GM08714 (cell line): ENCODE results near the gene SULT1C4.
"Not testable (repeated sequence)": the region's sequence is repeated elsewhere in the genome, so short reads cannot be mapped to it uniquely, and the experiment has no call there.

ENCODE experiments used
- H3K4me3 ChIP-seq: fragments of 200-500 bp; sonication (Bioruptor generic); 2 replicates; pipeline ENCODE4 v1.5.1; 2014; ENCODE audit warnings: mild to moderate bottlenecking, low read length, inconsistent platforms
- ZNF274 ChIP-seq: IDR thresholded peaks from 2 replicates; pipeline ENCODE4 v1.6.1; 2012; ENCODE audit warnings: mild to moderate bottlenecking, low read depth, low read length

Gene SULT1C4

DNA sequence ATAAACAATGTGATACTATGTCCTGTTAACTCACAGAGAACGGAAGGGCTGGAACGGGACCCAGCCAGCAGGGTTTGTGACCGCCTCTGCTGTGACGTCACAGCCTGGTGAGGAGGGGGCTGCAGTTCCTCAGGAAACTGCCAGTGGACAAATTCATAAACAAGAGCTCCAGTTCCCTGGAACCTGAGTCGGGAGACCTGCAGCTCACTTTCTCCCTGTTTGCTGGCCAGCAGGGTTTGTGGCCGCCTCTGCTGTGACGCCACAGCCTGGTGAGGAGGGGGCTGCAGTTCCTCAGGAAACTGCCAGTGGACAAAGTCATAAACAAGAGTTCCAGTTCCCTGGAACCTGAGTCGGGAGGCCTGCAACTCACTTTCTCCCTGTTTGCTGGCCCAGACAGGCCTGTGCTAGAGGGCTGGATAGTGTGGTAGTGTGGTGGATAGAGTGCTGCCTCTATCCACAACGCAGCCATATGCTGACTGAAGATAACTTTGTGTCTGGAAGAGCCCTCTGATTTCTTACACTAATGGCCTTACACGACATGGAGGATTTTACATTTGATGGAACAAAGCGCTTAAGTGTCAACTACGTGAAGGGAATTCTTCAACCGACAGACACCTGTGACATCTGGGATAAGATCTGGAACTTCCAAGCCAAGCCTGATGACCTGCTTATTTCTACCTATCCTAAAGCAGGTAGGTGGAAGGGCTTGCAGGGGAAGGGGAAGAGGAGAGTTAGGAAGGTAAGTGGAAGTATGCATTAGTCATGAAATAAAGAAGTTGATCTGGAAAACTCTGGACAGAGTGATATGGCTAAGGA is at the start of gene SULT1C4:
SULT1C4 (plus strand) TSS at position 140 of the 816 bp plus-strand sequence; CDS start at position 524, 384 bp downstream.
- TF ChIP-seq ZNF274 = no peak
- no peak within 1 kb of the TSS for H3K4me3 ChIP-seq

GRCh38 chr2:108329771-108330170 is 48.0 kb upstream of the SULT1C4 start:
- no peak for TF ChIP-seq ZNF274

GRCh38 chr2:108330979-108331378 is 46.8 kb upstream of the SULT1C4 start:
- no peak for TF ChIP-seq ZNF274
- no peak overlapping the region for H3K4me3 ChIP-seq

More at GRCh38 chr2:108329771-108330170, 48.0 kb upstream of the SULT1C4 start:
- no peak overlapping the region for H3K4me3 ChIP-seq

GRCh38 chr2:108345951-108346350 is 31.8 kb upstream of the SULT1C4 start:
- no peak overlapping the region for H3K4me3 ChIP-seq
- TF ChIP-seq ZNF274 = no peak

- no peak overlapping the region for H3K4me3 ChIP-seq
- no peak for TF ChIP-seq ZNF274
Observed at GRCh38 chr2:108346827-108347226, 30.9 kb upstream of the SULT1C4 start.

DNA sequence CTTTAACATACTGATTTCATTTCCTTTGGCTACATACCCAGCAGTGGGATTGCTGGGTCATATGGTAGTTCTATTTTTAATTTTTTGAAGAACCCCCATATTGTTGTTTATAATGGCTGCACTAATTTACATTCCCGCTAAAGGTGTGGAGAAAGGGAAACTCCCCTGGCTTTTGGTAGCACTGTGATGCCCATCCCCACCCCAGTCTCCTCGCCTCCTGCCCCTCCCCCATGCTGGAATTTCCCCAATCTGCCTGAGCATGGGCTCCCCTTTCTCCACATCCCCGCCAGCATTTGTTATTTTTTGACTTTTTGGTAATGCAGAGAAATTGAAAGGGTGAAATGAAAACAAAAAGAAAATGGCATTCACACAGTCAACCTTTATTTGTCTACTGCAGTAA is 30.0 kb upstream of the SULT1C4 start:
- TF ChIP-seq ZNF274 = no peak

GRCh38 chr2:108348816-108349570 is 28.8 kb upstream of the SULT1C4 start:
- H3K4me3 ChIP-seq = no peak overlapping the region
- TF ChIP-seq ZNF274 = no peak

More for the DNA sequence above, 30.0 kb upstream of the SULT1C4 start:
- H3K4me3 ChIP-seq = no peak overlapping the region

DNA sequence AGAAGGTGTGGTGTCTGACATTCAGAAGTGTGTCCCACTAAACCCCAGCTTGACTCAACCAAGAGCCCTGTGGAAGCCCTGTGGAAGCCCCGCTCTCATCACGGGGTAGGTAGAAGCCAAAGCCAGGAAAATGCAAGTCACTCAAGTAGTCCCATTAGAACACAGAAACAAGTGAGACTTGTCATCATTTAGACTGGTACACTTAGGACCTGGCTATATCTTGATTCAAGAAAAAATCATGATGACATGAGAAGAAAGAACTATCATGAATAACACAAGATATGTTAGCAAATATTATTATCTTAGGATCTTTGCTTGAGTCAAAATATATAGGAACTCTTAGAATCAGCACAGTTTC is 28.2 kb upstream of the SULT1C4 start:
- no peak for TF ChIP-seq ZNF274

GRCh38 chr2:108351889-108352288 is 25.9 kb upstream of the SULT1C4 start:
- TF ChIP-seq ZNF274 = no peak
- H3K4me3 ChIP-seq = no peak overlapping the region

More for the DNA sequence above, 28.2 kb upstream of the SULT1C4 start:
- H3K4me3 ChIP-seq = no peak overlapping the region

GRCh38 chr2:108354136-108354535 is 23.6 kb upstream of the SULT1C4 start:
- no peak for TF ChIP-seq ZNF274
- no peak overlapping the region for H3K4me3 ChIP-seq

- no peak for TF ChIP-seq ZNF274
Observed at GRCh38 chr2:108355906-108356734, 21.6 kb upstream of the SULT1C4 start.

DNA sequence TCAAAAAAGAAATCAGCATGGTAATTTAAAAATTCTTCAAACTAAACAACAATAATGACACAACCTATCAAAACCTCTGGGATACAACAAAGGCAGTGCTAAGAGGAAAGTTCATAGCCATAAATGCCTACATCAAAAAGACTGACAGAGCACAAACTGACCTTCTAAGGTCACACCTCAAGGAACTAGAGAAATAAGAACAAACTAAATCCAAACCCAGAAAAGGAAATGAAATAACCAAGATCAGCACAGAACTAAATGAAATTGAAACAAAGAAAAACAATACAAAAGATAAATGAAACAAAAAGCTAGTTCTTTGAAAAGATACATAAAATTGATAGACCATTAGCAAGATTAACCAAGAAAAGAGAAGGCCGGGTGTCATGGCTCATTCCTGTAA is 18.4 kb upstream of the SULT1C4 start:
- H3K4me3 ChIP-seq = not testable (repeated sequence)

More at GRCh38 chr2:108355906-108356734, 21.6 kb upstream of the SULT1C4 start:
- no peak overlapping the region for H3K4me3 ChIP-seq

GRCh38 chr2:108360776-108361468 is 16.8 kb upstream of the SULT1C4 start:
- H3K4me3 ChIP-seq = no peak overlapping the region
- TF ChIP-seq ZNF274 = no peak
